Measurements from ENCODE around the gene SCN1A. TPM values are rescaled to one million over a fixed set of nuclear protein-coding genes. Genes with fewer than 3 reads are reported as not detected.

Gene SCN1A
- total and polyA plus RNA-seq, 2 of the 13 experiments (the other 11 are each of a cell fraction or from before 2014, with no cell fraction given): 19.9 to 39.4 TPM

DNA sequence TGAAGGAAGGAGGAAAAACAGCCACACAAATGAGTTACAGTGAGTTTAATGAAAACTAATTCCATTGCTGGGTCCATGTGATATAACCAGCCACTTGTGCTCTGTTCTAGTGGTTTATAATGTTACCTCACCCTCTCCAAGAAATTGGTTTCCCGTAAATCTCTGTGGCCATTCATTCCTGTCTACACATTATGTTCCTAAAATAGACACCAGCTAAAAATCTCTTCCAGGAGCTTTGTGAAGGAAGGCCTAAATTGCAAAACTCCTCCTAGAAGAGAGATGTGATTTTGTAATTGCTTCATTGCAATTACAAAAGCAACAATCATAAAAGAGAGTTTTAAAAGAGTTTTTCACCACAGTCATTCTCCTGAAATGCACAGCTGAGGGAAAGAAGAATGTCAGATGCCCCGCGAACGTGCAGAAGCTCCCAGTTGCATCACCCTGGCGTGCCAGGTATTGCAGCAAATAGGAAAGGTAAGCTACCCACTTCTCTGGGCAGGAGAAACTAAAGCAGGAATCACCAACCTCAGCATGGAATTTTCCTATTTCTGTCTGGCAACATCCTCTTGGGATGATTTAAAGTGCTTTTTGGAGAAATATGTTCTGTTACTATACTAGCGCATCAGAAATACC is 1.7 kb downstream of the SCN1A start (continued):
- TF ChIP-seq MBNL3 (CRISPR knock-in tag; conservative IDR thresholded peaks at IDR 0.05): no peak
- TF ChIP-seq, protein P1, sequence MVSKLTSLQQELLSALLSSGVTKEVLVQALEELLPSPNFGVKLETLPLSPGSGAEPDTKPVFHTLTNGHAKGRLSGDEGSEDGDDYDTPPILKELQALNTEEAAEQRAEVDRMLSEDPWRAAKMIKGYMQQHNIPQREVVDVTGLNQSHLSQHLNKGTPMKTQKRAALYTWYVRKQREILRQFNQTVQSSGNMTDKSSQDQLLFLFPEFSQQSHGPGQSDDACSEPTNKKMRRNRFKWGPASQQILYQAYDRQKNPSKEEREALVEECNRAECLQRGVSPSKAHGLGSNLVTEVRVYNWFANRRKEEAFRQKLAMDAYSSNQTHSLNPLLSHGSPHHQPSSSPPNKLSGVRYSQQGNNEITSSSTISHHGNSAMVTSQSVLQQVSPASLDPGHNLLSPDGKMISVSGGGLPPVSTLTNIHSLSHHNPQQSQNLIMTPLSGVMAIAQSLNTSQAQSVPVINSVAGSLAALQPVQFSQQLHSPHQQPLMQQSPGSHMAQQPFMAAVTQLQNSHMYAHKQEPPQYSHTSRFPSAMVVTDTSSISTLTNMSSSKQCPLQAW (CRISPR knock-in tag; IDR thresholded peaks at IDR 0.05): no peak
- TF ChIP-seq, protein P2, sequence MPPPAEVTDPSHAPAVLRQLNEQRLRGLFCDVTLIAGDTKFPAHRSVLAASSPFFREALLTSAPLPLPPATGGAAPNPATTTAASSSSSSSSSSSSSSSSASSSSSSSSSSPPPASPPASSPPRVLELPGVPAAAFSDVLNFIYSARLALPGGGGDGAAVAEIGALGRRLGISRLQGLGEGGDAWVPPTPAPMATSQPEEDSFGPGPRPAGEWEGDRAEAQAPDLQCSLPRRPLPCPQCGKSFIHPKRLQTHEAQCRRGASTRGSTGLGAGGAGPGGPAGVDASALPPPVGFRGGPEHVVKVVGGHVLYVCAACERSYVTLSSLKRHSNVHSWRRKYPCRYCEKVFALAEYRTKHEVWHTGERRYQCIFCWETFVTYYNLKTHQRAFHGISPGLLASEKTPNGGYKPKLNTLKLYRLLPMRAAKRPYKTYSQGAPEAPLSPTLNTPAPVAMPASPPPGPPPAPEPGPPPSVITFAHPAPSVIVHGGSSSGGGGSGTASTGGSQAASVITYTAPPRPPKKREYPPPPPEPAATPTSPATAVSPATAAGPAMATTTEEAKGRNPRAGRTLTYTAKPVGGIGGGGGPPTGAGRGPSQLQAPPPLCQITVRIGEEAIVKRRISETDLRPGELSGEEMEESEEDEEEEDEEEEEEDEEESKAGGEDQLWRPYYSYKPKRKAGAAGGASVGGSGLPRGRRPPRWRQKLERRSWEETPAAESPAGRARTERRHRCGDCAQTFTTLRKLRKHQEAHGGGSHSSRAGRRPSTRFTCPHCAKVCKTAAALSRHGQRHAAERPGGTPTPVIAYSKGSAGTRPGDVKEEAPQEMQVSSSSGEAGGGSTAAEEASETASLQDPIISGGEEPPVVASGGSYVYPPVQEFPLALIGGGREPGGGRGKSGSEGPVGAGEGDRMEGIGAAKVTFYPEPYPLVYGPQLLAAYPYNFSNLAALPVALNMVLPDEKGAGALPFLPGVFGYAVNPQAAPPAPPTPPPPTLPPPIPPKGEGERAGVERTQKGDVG (CRISPR knock-in tag; IDR thresholded peaks at IDR 0.05; ENCODE audit: borderline replicate concordance): peak; percentile 97
- TF ChIP-seq ZNF207 (IDR thresholded peaks at IDR 0.05; ENCODE audit: borderline replicate concordance): no peak
- 0 out of 2 replicates have a peak, but pooled peaks have one; percentile 50 for TF ChIP-seq ZNF614 (CRISPR knock-in tag; IDR thresholded peaks at IDR 0.05; ENCODE audit: borderline replicate concordance)
- no peak for TF ChIP-seq ZNF496 (CRISPR knock-in tag; IDR thresholded peaks at IDR 0.05; ENCODE audit: insufficient replicate concordance)
- no peak for TF ChIP-seq MIER2 (CRISPR knock-in tag; IDR thresholded peaks at IDR 0.05)
- TF ChIP-seq TBX3 (IDR thresholded peaks at IDR 0.05; ENCODE audit: borderline replicate concordance): no peak
- no peak for TF ChIP-seq MAZ (IDR thresholded peaks at IDR 0.05; ENCODE audit: borderline replicate concordance, low read depth, low read length)
- no peak for TF ChIP-seq MAZ (CRISPR knock-in tag; IDR thresholded peaks at IDR 0.05; ENCODE audit: low read depth)
- TF ChIP-seq, protein P3, sequence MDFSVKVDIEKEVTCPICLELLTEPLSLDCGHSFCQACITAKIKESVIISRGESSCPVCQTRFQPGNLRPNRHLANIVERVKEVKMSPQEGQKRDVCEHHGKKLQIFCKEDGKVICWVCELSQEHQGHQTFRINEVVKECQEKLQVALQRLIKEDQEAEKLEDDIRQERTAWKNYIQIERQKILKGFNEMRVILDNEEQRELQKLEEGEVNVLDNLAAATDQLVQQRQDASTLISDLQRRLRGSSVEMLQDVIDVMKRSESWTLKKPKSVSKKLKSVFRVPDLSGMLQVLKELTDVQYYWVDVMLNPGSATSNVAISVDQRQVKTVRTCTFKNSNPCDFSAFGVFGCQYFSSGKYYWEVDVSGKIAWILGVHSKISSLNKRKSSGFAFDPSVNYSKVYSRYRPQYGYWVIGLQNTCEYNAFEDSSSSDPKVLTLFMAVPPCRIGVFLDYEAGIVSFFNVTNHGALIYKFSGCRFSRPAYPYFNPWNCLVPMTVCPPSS (IDR thresholded peaks at IDR 0.05): no peak
- TF ChIP-seq ZBTB1 (CRISPR knock-in tag; IDR thresholded peaks at IDR 0.05; ENCODE audit: borderline replicate concordance): no peak
- TF ChIP-seq, protein P4, sequence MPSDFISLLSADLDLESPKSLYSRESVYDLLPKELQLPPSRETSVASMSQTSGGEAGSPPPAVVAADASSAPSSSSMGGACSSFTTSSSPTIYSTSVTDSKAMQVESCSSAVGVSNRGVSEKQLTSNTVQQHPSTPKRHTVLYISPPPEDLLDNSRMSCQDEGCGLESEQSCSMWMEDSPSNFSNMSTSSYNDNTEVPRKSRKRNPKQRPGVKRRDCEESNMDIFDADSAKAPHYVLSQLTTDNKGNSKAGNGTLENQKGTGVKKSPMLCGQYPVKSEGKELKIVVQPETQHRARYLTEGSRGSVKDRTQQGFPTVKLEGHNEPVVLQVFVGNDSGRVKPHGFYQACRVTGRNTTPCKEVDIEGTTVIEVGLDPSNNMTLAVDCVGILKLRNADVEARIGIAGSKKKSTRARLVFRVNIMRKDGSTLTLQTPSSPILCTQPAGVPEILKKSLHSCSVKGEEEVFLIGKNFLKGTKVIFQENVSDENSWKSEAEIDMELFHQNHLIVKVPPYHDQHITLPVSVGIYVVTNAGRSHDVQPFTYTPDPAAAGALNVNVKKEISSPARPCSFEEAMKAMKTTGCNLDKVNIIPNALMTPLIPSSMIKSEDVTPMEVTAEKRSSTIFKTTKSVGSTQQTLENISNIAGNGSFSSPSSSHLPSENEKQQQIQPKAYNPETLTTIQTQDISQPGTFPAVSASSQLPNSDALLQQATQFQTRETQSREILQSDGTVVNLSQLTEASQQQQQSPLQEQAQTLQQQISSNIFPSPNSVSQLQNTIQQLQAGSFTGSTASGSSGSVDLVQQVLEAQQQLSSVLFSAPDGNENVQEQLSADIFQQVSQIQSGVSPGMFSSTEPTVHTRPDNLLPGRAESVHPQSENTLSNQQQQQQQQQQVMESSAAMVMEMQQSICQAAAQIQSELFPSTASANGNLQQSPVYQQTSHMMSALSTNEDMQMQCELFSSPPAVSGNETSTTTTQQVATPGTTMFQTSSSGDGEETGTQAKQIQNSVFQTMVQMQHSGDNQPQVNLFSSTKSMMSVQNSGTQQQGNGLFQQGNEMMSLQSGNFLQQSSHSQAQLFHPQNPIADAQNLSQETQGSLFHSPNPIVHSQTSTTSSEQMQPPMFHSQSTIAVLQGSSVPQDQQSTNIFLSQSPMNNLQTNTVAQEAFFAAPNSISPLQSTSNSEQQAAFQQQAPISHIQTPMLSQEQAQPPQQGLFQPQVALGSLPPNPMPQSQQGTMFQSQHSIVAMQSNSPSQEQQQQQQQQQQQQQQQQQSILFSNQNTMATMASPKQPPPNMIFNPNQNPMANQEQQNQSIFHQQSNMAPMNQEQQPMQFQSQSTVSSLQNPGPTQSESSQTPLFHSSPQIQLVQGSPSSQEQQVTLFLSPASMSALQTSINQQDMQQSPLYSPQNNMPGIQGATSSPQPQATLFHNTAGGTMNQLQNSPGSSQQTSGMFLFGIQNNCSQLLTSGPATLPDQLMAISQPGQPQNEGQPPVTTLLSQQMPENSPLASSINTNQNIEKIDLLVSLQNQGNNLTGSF (CRISPR knock-in tag; IDR thresholded peaks at IDR 0.05): no peak
- no peak for TF ChIP-seq ESRRA (CRISPR knock-in tag; IDR thresholded peaks at IDR 0.05; ENCODE audit: low read depth)
- TF ChIP-seq NONO (IDR thresholded peaks at IDR 0.05): no peak
- TF ChIP-seq NONO (CRISPR knock-in tag; conservative IDR thresholded peaks at IDR 0.05): no peak
